NCI-H82 treated with DMSO at 0.1 percent for 48 hours (cell line): Measurements from ENCODE around the gene GRB10.
"Not testable (repeated sequence)": the region's sequence is repeated elsewhere in the genome, so short reads cannot be mapped to it uniquely, and the experiment has no call there.

ENCODE experiments used
- DNase-seq: peaks from one replicate; lab custom pipeline; 2025; ENCODE audit not compliant: unreplicated experiment; lab: John Stamatoyannopoulos, UW

Gene GRB10

DNA sequence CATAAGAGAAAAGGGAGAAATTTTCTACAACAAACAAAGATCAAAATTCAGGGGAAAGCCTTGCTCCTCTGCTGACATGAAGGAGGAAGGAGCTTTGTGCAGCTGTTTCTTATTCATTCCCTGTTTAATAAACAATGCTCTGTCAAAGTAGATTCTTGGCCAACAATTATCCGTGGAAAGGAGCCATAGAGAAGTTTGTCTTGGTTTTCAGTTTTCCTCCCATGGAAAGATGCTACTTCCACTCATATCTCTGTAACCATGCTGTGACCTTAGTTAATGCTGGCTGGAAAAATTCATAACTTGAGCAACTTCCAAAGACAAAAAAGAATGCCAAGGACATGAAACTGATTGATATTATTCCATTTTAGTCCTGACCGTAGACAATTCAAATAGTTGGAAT is 225.6 kb downstream of the GRB10 start:
- no peak for DNase-seq

DNA sequence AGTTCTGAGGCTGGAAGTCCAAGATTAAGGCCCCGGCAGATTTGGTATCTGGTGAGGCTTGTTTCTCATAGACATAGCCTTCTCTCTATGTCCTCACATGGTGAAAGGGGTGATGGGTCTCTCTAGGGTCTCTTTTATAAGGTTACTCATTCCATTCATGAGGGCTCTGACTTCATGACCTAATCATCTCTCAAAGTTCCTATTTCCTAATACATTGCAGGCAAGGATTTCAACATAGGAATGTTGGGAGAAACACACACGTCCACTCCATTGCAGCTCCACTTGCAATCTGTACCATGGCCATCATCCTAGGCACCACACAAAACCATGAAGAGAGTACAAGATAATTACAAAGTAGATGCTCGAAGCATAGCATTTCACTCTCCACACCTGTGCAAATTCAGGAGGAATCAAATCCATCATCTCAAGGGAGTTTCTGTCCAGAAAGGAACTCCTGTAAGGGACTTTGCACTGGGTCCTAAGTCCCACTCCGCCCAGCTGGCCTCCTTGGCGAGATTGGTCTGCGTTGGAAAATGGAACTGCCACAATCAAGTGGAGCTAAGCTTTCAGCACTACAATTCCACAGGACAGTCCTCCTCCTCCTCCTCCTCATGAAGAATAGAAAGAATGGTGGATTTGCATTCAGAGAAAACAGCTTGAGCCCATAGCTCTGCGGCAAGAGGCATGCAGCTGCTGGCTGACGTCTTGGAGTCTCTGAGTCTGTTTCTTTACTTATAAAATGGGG is 226.3 kb downstream of the GRB10 start:
- DNase-seq: no peak

DNA sequence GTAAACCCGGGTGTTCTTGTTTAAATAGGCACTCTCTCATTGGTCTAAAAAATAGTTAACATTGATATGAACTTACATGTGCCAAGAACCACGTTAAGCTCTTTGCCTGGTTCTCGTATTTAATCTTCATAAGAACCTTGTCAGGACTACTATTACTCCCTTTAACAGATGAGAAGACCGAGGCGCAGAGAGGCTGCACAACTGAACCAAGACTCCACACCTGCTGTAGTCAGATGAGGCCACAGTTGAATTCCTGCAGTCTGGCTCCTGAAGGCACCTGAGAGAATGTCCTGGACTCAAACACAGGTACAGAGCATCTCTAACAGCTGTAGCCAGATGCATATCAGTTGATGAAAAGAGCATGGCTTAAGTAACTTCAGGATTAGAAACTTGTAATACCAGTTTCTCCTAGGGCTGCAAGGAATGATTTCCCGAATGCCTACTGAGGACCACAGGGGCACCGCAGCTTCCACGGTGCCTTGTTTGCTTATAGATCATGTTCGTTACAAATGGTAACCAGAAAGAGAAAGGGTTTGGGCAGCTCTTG is 227.0 kb downstream of the GRB10 start:
- DNase-seq: no peak

DNA sequence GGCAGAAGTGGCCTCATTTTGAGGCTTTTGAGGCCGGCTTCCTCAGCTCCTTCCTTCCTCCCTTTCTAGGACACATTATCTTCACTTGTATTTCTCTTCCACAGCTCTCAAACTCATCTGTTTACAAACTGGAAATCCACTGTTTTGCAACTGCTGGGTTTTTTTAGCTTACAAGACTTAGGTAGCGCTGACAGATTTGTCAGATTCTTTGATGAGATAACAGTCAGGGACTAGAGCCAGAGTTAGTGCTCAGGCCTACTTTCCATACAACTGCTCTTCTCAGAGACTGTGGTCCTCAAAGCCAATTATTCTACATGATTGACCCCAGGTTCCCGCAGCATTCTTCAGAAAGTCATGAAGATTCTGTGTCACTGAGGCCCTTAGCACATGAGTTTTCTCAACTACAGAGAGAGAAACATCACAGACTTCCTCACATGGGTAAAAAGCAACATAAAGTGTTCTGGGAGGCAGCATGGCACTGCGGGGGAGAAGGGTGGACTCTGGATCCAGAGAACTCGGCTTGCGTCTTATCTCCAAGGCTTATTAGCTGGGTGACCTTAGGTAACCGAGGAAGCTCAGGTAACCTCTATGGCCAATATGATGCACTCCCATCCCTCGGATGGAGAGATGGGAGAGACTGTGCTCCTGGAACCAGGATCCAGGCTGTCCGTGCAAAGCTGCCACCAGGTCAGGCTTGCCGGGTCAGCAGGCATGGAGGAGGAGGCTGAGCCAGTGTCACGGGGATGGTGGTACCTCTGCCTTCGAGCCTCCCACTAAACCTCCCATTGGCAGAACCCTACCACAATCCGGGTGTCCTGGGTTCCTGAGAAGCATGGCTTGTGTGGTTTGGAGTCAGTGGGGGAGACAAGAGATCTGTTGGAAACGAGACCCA is 228.0 kb downstream of the GRB10 start:
- DNase-seq: no peak

DNA sequence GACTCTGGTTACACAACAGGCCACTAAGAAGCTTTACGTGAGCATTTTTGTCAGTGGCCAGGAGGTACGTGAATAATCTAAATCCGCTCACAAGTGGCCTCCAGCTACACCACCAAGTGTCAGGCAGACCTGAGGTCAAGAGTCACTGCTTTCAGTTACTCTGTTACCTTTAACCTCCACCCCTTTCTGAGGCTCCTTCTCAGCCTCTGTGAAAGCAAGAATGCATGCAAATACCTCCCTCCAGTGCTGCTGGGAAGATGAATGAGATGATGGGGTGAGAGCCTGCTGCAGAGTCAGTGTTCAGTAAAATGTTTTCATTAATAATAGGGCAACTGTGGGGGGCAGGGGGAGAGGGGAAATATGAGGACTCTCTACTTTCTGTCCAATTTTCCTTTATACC is 228.7 kb downstream of the GRB10 start:
- no peak for DNase-seq

DNA sequence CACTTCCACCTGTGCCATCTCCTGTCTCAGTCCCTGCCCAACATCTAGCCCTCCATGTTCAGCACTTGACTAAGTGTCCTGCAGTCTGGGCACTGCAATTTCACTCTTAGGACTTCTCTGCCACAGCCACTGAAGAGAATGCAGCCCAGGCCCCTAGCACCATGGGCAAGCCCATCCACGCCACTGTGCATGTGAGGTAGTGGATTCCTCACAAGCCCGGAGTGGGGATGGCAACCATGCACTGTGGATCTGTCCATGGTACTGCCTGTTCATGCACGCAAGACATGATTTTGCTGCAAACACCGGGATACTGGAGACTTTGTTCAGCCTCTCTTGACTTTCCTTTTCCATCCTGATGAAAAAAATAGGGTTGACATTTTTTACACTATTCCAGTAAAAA is 229.8 kb downstream of the GRB10 start:
- no peak for DNase-seq

DNA sequence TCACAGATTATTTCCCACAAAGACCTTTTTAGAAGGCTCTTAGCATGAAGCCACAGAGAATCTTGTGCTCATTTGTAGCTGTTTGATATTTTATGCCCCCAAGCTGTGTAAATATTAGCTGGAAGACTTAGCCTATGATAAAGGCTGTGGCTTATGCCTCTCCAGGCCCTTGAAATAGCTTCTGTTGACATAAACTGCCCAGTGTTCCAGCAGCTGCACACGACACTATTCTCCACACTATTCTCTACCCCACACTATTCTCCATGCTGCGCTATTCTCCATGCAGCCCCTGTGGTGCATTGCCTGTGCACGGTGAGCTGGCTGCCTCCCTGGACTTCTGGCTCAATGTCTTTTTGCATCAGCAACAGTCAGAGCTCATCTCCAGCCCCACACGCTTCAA is 230.6 kb downstream of the GRB10 start:
- DNase-seq: no peak

DNA sequence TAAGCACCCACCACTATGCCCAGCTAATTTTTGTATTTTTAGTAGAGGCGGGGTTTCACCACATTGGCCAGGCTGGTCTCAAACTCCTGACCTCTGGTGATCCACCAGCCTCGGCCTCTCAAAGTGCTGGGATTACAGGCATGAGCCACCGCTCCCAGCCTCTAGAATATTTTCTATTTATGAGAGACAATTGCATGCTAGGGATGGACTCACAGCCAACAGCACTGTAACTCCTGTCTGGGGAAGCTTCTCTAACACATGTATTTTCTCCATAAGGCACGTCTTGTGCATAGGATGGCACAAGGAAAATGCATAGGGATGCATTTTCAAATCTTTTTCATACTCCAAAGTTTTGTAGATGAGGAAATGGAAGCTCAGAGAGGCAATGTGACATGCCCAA is 237.1 kb downstream of the GRB10 start:
- DNase-seq: not testable (repeated sequence)

DNA sequence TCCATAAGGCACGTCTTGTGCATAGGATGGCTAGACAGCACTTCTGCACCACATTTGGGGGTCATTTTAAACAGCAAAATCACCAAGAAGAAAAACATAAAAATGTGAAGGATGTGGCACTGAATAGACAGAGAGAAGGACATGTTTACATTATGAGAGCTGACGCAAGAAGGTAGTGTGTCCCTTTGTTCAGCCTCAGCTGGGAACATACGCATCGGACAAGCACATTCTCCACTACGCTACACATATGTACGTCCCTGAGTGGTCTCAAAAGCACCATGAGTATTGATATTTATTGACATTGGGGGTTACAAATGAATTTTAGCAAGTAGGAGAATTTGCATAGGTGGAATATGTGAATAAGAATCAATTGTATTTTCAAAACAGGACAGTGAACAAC is 237.7 kb downstream of the GRB10 start:
- DNase-seq: no peak

DNA sequence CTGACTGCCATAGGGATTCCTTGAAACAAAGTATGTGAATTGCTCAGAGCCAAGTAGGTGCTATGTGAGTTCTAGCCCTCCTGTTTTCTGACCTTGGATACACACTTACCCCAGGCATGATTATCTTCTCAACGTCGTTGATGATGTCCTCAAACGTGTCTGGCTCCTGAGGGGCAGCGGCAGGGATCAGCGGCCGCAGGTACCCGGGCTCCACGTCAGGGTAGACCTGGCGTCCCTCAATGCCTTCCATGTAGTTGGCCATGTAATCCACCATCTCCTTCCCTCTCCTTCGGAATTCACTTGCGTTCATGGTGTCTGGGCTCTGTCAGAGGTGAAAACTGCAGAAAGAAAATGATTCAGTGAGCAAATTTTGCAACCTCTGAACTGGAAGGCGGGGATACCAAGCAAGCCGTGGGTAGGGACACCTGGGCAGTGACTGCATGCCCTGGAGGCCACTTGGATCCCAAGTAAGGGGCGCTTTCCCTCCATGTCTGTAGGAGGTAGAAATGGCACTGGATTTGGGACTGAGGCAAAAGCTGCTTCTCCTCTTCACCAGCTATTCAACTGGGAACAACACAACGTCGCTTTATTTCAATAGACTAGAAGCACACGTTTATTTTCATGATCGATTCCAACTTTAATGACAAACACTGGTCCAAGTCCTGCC is 238.8 kb downstream of the GRB10 start:
- DNase-seq: no peak

DNA sequence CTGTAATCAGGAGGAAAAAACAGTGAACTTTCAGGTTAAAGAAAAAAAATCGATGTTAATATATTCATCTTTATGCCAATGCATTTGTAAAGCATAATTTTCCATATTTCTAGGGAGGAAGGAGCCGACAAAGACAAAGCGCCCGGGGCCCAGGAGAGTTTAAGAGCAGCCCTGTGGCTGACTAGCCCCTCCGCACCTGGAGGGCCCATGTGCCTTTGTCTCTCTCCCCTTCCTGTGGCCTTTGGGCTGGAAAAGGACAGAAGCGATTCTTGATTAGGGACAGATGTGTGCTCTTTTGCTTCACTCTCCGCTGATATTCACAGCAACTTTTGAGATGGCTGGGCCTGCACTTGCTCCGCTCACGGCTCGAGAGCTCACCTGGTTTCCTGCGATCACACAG is 240.6 kb downstream of the GRB10 start:
- no peak for DNase-seq

DNA sequence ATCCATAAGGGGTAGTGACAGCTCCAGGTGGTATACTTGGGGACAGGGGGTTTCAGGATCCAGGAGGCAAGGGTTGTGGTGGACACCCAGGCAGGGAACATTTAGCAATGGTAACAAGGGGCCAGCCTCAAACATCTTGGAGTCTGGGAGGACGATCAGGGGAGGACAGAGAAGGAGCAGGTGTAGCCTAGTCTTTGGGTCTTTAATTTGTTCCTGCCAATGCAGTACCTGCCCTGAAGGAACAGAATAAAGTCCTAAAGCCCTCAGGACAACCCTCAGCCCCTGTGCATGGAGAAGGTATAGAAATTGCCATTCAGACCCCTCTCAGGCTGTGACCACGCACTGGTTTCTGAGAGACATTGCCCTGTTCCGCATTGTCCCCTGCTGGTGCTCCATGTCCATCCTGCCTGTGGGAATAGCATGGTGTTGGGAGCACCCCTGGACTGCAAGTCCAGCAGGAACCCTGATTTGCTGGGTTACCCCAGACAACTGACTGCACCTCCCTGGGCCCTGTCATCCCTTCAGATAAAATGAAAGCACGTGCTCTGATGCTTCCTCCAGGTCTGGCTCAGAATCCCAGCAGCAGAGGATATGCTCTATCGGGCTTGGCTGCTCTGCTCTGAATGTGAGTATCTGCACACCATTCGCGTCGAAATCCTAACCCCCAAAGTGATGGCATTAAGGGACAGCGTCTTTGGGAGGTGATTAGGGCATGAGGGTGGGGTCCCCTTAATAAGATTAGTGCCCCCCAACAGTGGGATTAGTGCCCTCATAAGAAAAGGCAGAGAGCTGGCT is 241.7 kb downstream of the GRB10 start:
- no peak for DNase-seq
